ENCODE results near the gene MED1. TPM values are rescaled to one million over a fixed set of nuclear protein-coding genes. Genes with fewer than 3 reads are reported as not detected.

The MED1 gene
- total and polyA plus RNA-seq, 9 of the 15 experiments (the other 6 are each of a cell fraction or from before 2014, with no cell fraction given), result 14.0 to 59.8 (median 46.7) TPM

- Histone ChIP-seq H2AFZ (ENCODE audit: low read depth, low read length) (peak overlapping the region; percentile 20; the same call in 1 of the 2 replicates), H3K27ac (ENCODE audit: extremely low read depth, low read depth, low read length) (peak overlapping the region; percentile 54; the same call in 2 of the 3 replicates), H3K27me3 (ENCODE audit: control insufficient read depth in 2 of 2, insufficient read depth in 2 of 2, low read length in 2 of 2) (no peaks in the 10 kb centered on the region), H3K4me2 (ENCODE audit: insufficient read depth, low read length) (peak overlapping the region; percentile 8), H3K79me2 (ENCODE audit: control insufficient read depth, insufficient read depth, low read length) (peaks cover 52% of the 10 kb centered on the region), H3K4me1 (replicated peaks in 1 of 2; ENCODE audit: control insufficient read depth in 2 of 2, insufficient read depth in 2 of 2, low read length in 2 of 2) (peaks cover 13 to 28% of the 10 kb centered on the region in 2 experiments; a peak in 4 of 5 replicates), H3K36me3 (ENCODE audit: control insufficient read depth, insufficient read depth, low read length) (no peaks in the 10 kb centered on the region), H3K4me3 (no peak overlapping the region), H3K9me1 (ENCODE audit: control insufficient read depth, insufficient read depth, low read length) (no peaks in the 10 kb centered on the region), H4K20me1 (replicated peaks; ENCODE audit: control insufficient read depth, insufficient read depth, low read length) (no peaks in the 10 kb centered on the region), H3K9me3 (replicated peaks; ENCODE audit: control insufficient read depth, insufficient read depth, low read depth, low read length) (no peaks in the 10 kb centered on the region), H3K9ac (ENCODE audit: insufficient read depth in 1 of 2, low read depth in 2 of 2, low read length in 2 of 2) (peak overlapping the region in 1 of 2 experiments; percentile 33; a peak in 1 of 4 replicates)
- ATAC-seq (no peak), FAIRE-seq (no peak), DNase-seq (ENCODE audit: extremely low read depth in 1 of 4, low spot score in 3 of 4) (no peak)
- in situ Hi-C loops (cut with MboI), result no loop called here
- ChIA-PET POLR2A (interaction anchor here (0.6 to 1.5 kb wide), 5 partner anchors 9 to 757 kb away, joined by 3 to 5 read pairs (median 3); no protein-coding TSS in a partner anchor), CTCF (ENCODE audit: low intra/inter-chr PET ratio) (no interaction called here)
- BruUV-seq (replicated peaks), result no TSS peak
- WGBS (ENCODE audit: insufficient coverage, low coverage, missing lambda C conversion rate), result 25% methylated on average over 1 of the region's 1 CpG
- TF ChIP-seq PKNOX1 (IDR thresholded peaks at IDR 0.05), result peak; percentile 67
- TF ChIP-seq MEIS2 (IDR thresholded peaks at IDR 0.05; ENCODE audit: partially characterized antibody), result peak; percentile 59
- TF ChIP-seq MAFK (IDR thresholded peaks at IDR 0.05; ENCODE audit: low read length), result no peak
- intact Hi-C loops (cut with micrococcal nuclease), result no loop called here
Measured at GRCh38 chr17:39361064-39361463, 90.0 kb downstream of the MED1 start.

GRCh38 chr17:39360537-39360936 lies 90.5 kb downstream of the MED1 start:
- Histone ChIP-seq H3K4me1 (replicated peaks in 1 of 2; ENCODE audit: control insufficient read depth in 2 of 2, insufficient read depth in 2 of 2, low read length in 2 of 2) (peaks cover 13 to 28% of the 10 kb centered on the region in 2 experiments; a peak in 4 of 5 replicates), H3K27me3 (ENCODE audit: control insufficient read depth in 2 of 2, insufficient read depth in 2 of 2, low read length in 2 of 2) (no peaks in the 10 kb centered on the region), H3K79me2 (ENCODE audit: control insufficient read depth, insufficient read depth, low read length) (peaks cover 47% of the 10 kb centered on the region), H4K20me1 (replicated peaks; ENCODE audit: control insufficient read depth, insufficient read depth, low read length) (no peaks in the 10 kb centered on the region), H3K36me3 (ENCODE audit: control insufficient read depth, insufficient read depth, low read length) (no peaks in the 10 kb centered on the region), H3K27ac (ENCODE audit: extremely low read depth, low read depth, low read length) (peak overlapping the region; percentile 54; the same call in 2 of the 3 replicates), H2AFZ (ENCODE audit: low read depth, low read length) (peak overlapping the region; percentile 20; the same call in 1 of the 2 replicates), H3K9me3 (replicated peaks; ENCODE audit: control insufficient read depth, insufficient read depth, low read depth, low read length) (no peaks in the 10 kb centered on the region), H3K9ac (ENCODE audit: insufficient read depth in 1 of 2, low read depth in 2 of 2, low read length in 2 of 2) (peak overlapping the region; percentile 27 to 49; a peak in 1 of 4 replicates), H3K9me1 (ENCODE audit: control insufficient read depth, insufficient read depth, low read length) (no peaks in the 10 kb centered on the region), H3K4me2 (ENCODE audit: insufficient read depth, low read length) (peak overlapping the region; percentile 8), H3K4me3 (no peak overlapping the region)
- POLR2A ChIA-PET, result interaction anchor here (0.6 to 1.5 kb wide), 5 partner anchors 9 to 758 kb away, joined by 3 to 4 read pairs (median 3); no protein-coding TSS in a partner anchor
- peak in 2 of 4 experiments; percentile 33 to 49 for DNase-seq (ENCODE audit: extremely low read depth in 1 of 4, low spot score in 3 of 4)
- intact Hi-C loops (cut with micrococcal nuclease), result no loop called here
- in situ Hi-C loops (cut with MboI), result no loop called here
- no peak for TF ChIP-seq SRF (CRISPR knock-in tag; IDR thresholded peaks at IDR 0.05)
- TF ChIP-seq ZNF592 (IDR thresholded peaks at IDR 0.05), result peak; percentile 33; the same call in 1 of the 2 replicates
- TF ChIP-seq NCOA4 (IDR thresholded peaks at IDR 0.05; ENCODE audit: partially characterized antibody), result no peak
- 0 out of 2 replicates have a peak, but pooled peaks have one; percentile 21 for TF ChIP-seq SMAD4 (CRISPR knock-in tag; conservative IDR thresholded peaks at IDR 0.05)
- FAIRE-seq, result peak; percentile 40
- CTCF ChIA-PET (ENCODE audit: low intra/inter-chr PET ratio), result no interaction called here
- peak; percentile 48; the same call in 2 of the 3 replicates for ATAC-seq
- BruUV-seq (replicated peaks), result no TSS peak
- 34% methylated on average over 3 of the region's 3 CpGs for WGBS (ENCODE audit: insufficient coverage, low coverage, missing lambda C conversion rate)

Data from K562 (cell line).